ENCODE measurements around the gene STAG3. TPM values are rescaled to one million over a fixed set of nuclear protein-coding genes. Genes with fewer than 3 reads are reported as not detected.
A peak's percentile ranks its signal among the peaks of the same experiment; 100 is the strongest.
"Not testable (repeated sequence)": the region's sequence is repeated elsewhere in the genome, so short reads cannot be mapped to it uniquely, and the experiment has no call there.

Gene STAG3, protein sequence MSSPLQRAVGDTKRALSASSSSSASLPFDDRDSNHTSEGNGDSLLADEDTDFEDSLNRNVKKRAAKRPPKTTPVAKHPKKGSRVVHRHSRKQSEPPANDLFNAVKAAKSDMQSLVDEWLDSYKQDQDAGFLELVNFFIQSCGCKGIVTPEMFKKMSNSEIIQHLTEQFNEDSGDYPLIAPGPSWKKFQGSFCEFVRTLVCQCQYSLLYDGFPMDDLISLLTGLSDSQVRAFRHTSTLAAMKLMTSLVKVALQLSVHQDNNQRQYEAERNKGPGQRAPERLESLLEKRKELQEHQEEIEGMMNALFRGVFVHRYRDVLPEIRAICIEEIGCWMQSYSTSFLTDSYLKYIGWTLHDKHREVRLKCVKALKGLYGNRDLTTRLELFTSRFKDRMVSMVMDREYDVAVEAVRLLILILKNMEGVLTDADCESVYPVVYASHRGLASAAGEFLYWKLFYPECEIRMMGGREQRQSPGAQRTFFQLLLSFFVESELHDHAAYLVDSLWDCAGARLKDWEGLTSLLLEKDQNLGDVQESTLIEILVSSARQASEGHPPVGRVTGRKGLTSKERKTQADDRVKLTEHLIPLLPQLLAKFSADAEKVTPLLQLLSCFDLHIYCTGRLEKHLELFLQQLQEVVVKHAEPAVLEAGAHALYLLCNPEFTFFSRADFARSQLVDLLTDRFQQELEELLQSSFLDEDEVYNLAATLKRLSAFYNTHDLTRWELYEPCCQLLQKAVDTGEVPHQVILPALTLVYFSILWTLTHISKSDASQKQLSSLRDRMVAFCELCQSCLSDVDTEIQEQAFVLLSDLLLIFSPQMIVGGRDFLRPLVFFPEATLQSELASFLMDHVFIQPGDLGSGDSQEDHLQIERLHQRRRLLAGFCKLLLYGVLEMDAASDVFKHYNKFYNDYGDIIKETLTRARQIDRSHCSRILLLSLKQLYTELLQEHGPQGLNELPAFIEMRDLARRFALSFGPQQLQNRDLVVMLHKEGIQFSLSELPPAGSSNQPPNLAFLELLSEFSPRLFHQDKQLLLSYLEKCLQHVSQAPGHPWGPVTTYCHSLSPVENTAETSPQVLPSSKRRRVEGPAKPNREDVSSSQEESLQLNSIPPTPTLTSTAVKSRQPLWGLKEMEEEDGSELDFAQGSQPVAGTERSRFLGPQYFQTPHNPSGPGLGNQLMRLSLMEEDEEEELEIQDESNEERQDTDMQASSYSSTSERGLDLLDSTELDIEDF
- 10 to 100 TPM in 1 of 2 experiments, 1 to 10 TPM in 1; 8.1 to 20.2 TPM for total RNA-seq

DNA sequence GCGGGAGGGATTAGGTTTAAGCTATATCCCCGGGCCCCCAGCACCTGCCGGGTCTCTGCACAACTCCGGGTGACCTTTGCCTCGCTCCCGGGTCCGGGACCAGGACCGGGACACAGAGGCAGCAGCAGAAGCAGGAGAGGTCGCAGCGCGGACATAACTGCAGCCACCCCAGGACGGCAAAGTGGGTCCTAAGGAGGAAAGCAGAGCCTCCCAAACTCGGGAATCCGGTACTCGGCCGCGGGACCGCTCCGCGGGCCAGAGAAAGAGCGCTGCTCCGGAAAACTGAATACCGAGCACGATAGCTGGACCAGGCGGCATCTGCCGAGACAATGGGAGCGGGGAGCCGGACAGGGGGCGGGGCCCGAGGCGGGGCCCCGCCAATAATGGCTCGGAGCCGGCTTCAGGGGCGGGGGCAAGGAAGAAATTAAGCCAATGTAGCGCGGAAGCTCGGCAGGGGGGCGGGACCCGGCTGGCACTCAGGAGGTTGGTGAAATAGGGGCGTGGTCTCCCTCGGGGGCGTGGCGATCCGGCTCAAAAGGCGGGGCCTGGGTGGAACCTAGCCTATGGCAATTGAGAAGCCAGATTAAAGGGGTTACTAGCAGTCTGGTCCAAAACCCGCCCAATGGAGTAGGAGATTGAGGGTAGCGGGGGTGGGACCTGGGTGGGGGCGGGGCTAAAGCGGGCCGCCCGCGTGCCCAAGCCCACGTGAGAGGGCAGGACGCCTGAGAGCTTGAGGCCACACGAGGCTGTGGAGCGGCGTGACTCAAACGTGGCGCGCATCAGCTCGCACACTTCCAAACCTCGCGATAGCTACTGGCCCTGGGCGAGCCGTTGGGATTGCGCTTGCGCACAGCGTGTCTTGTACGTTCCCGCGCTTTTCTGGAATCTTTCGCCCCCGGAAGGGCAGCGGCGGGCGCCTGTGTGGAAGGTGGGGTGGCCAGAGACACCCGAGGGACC is at the start of gene STAG3, which contains the start of gene GPC2:
TSS of gene STAG3 (plus strand) at position 874 of the 957 bp plus-strand sequence. CDS start 2,639 bp downstream, outside the sequence.
TSS of gene GPC2 (minus strand) at position 337 of the 957 bp plus-strand sequence. CDS start at position 155, 182 bp downstream.
- Mint-ChIP-seq H3K9me3 (ENCODE audit: low read depth) (no peaks in the 10 kb centered on the region), H3K36me3 (peaks cover 3% of the 10 kb centered on the region), H3K27me3 (peaks cover 26% of the 10 kb centered on the region), H3K27ac (peak within 1 kb of the TSS; percentile 37), H3K4me3 (peak within 1 kb of the TSS; percentile 67), H3K4me1 (peaks cover 33% of the 10 kb centered on the region)
- DNase-seq (peak; percentile 98), ATAC-seq (peak; percentile 93)
- CTCF ChIA-PET, result interaction anchor here (0.6 to 3.6 kb wide), 11 partner anchors 9 to 78 kb away, joined by 3 to 11 read pairs (median 3); partner anchors contain the start of gene GAL3ST4

- no peak for ATAC-seq
These were observed 49.1 kb upstream of the STAG3 start for GRCh38 chr7:100128637-100128963.

DNA sequence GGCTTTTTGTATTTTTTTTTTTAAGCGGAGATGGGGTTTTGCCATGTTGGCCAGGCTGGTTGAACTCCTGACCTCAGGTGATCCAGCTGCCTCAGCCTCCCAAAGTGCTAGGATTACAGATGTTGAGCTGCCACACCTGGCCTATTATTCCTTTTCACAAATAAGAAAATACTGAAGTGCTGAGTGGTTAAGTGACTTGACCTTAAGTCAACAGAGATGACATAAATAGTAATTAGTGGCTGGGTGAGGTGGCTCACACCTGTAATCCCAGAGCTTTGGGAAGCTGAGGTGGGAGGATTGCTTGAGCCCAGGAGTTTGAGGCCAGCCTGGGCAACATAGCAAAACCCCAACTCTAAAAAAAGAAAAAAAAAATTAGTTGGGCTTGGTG is 47.5 kb upstream of the STAG3 start:
- H3K36me3 Mint-ChIP-seq; H3K27ac Mint-ChIP-seq; H3K4me3 Mint-ChIP-seq; DNase-seq; ATAC-seq; H3K27me3 Mint-ChIP-seq; H3K9me3 Mint-ChIP-seq (ENCODE audit: low read depth): not testable (repeated sequence)
- H3K4me1 Mint-ChIP-seq, result peaks cover 33% of the 10 kb centered on the region
- CTCF ChIA-PET, result interaction anchor here (0.7 to 6.9 kb wide), 28 partner anchors 10 to 299 kb away, joined by 3 to 61 read pairs (median 5); partner anchors contain the start of genes AP4M1, CNPY4, COPS6 and GPC2

More at GRCh38 chr7:100128637-100128963, 49.1 kb upstream of the STAG3 start:
- H3K27ac Mint-ChIP-seq, result peak overlapping the region; percentile 88
- H3K4me3 Mint-ChIP-seq, result peak overlapping the region; percentile 89
- peaks cover 44% of the 10 kb centered on the region for H3K4me1 Mint-ChIP-seq
- no peaks in the 10 kb centered on the region for H3K27me3 Mint-ChIP-seq
- CTCF ChIA-PET, result interaction anchor here (0.6 to 6.9 kb wide), 16 partner anchors 8 to 279 kb away, joined by 3 to 61 read pairs (median 4); partner anchors contain the start of genes AP4M1, CNPY4, MCM7 and TRAPPC14
- no peak for DNase-seq
- H3K9me3 Mint-ChIP-seq (ENCODE audit: low read depth), result no peaks in the 10 kb centered on the region
- peaks cover 8% of the 10 kb centered on the region for H3K36me3 Mint-ChIP-seq

- CTCF ChIA-PET, result interaction anchor here (0.6 to 6.9 kb wide), 41 partner anchors 10 to 314 kb away, joined by 3 to 61 read pairs (median 4); partner anchors contain the start of genes AP4M1, CNPY4, COPS6 and GPC2
- Mint-ChIP-seq H3K9me3 (ENCODE audit: low read depth) (no peaks in the 10 kb centered on the region), H3K27me3 (no peaks in the 10 kb centered on the region), H3K4me3 (peak overlapping the region; percentile 26), H3K36me3 (no peaks in the 10 kb centered on the region), H3K27ac (peak overlapping the region; percentile 28), H3K4me1 (peaks cover 28% of the 10 kb centered on the region)
- DNase-seq (peak; percentile 89), ATAC-seq (no peak)
These were observed 46.9 kb upstream of the STAG3 start for GRCh38 chr7:100130608-100131453.

- no peak for ATAC-seq
- H3K36me3 Mint-ChIP-seq, result no peaks in the 10 kb centered on the region
- H3K27ac Mint-ChIP-seq, result no peak overlapping the region
- H3K9me3 Mint-ChIP-seq (ENCODE audit: low read depth), result no peaks in the 10 kb centered on the region
- DNase-seq, result no peak
- H3K4me3 Mint-ChIP-seq, result no peak overlapping the region
- no peaks in the 10 kb centered on the region for H3K27me3 Mint-ChIP-seq
- CTCF ChIA-PET, result interaction anchor here (0.9 to 6.9 kb wide), 34 partner anchors 8 to 320 kb away, joined by 3 to 61 read pairs (median 6); partner anchors contain the start of genes AP4M1, CNPY4, COPS6 and LAMTOR4
- H3K4me1 Mint-ChIP-seq, result peaks cover 28% of the 10 kb centered on the region
These were observed 45.6 kb upstream of the STAG3 start for GRCh38 chr7:100132126-100132525.

DNA sequence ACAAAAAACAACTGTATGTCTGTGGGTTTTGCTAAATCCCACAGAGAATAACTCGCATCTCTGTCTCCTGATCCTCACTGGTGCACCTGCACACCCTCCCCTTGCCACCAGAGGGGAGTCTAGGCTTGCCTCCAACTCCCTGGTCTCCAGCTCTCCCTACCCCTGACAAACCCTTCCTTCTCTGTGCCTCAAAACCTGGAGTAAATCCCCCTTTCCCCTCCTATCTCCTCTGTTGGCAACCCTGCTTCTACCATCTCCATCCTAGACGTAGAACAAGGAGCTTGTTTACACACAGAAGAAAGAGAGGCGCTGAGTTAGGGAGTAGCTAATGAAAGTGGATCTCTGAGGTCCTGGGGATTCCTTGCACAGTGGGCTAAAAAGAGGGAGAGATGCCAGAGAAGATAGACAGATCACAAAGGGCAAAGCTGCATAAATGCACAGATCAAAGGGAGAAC is 45.0 kb upstream of the STAG3 start:
- Mint-ChIP-seq H3K36me3 (no peaks in the 10 kb centered on the region), H3K27ac (no peak overlapping the region), H3K9me3 (ENCODE audit: low read depth) (no peaks in the 10 kb centered on the region), H3K27me3 (no peaks in the 10 kb centered on the region), H3K4me1 (peaks cover 30% of the 10 kb centered on the region), H3K4me3 (no peak overlapping the region)
- peak; percentile 78 for DNase-seq
- ATAC-seq, result peak; percentile 81
- CTCF ChIA-PET, result interaction anchor here (0.5 to 6.9 kb wide), 43 partner anchors 8 to 320 kb away, joined by 3 to 61 read pairs (median 5); partner anchors contain the start of genes AP4M1, CNPY4, COPS6 and LAMTOR4

- ATAC-seq, result no peak
- Mint-ChIP-seq H3K9me3 (ENCODE audit: low read depth) (no peaks in the 10 kb centered on the region), H3K27ac (no peak overlapping the region), H3K36me3 (no peaks in the 10 kb centered on the region), H3K4me1 (peaks cover 13% of the 10 kb centered on the region), H3K4me3 (no peak overlapping the region), H3K27me3 (no peaks in the 10 kb centered on the region)
- no peak for DNase-seq
- CTCF ChIA-PET, result interaction anchor here (0.6 to 1.5 kb wide), 5 partner anchors 11 to 427 kb away, joined by 3 to 6 read pairs (median 3); partner anchors contain the start of genes MBLAC1 and PVRIG
These were observed 39.6 kb upstream of the STAG3 start for GRCh38 chr7:100137851-100138760.

GRCh38 chr7:100141555-100141949 is 36.2 kb upstream of the STAG3 start:
- Mint-ChIP-seq H3K36me3 (no peaks in the 10 kb centered on the region), H3K9me3 (ENCODE audit: low read depth) (no peaks in the 10 kb centered on the region), H3K27me3 (no peaks in the 10 kb centered on the region), H3K4me3 (no peak overlapping the region), H3K27ac (no peak overlapping the region), H3K4me1 (peaks cover 13% of the 10 kb centered on the region)
- no peak for ATAC-seq
- CTCF ChIA-PET, result interaction anchor here (1.1 to 2.5 kb wide), 4 partner anchors 9 to 266 kb away, joined by 3 to 14 read pairs (median 4); no protein-coding TSS in a partner anchor
- DNase-seq, result no peak

GRCh38 chr7:100142461-100142860 is 35.3 kb upstream of the STAG3 start:
- Mint-ChIP-seq H3K27me3 (no peaks in the 10 kb centered on the region), H3K36me3 (no peaks in the 10 kb centered on the region), H3K4me3 (no peak overlapping the region), H3K9me3 (ENCODE audit: low read depth) (no peaks in the 10 kb centered on the region), H3K27ac (no peak overlapping the region), H3K4me1 (peaks cover 13% of the 10 kb centered on the region)
- CTCF ChIA-PET, result interaction anchor here (0.7 to 2.5 kb wide), 4 partner anchors 10 to 308 kb away, joined by 3 to 14 read pairs (median 3); no protein-coding TSS in a partner anchor
- ATAC-seq, result no peak
- DNase-seq, result no peak

GRCh38 chr7:100146350-100146749 is 31.4 kb upstream of the STAG3 start:
- CTCF ChIA-PET, result interaction anchor here (0.8 to 6.2 kb wide), 5 partner anchors 10 to 72 kb away, joined by 3 to 37 read pairs (median 4); no protein-coding TSS in a partner anchor
- ATAC-seq; H3K4me3 Mint-ChIP-seq; H3K27me3 Mint-ChIP-seq; H3K27ac Mint-ChIP-seq; H3K36me3 Mint-ChIP-seq; H3K9me3 Mint-ChIP-seq (ENCODE audit: low read depth); DNase-seq: not testable (repeated sequence)
- peaks cover 20% of the 10 kb centered on the region for H3K4me1 Mint-ChIP-seq
